GM21423 (cell line): ENCODE measurements around the gene THADA.

Experiments
- ATAC-seq: cut with Tn5 transposase; IDR thresholded peaks from one replicate; pipeline ENCODE4 v1.9.1; 2021; ENCODE audit warnings: mild to moderate bottlenecking, moderate library complexity; ENCODE audit not compliant: unreplicated experiment

THADA gene

GRCh38 chr2:43333656-43334144 is 262.1 kb downstream of the THADA start:
- ATAC-seq, result no peak

- no peak for ATAC-seq
Observed at GRCh38 chr2:43333101-43333655, 262.7 kb downstream of the THADA start.

- no peak for ATAC-seq
Observed at GRCh38 chr2:43332653-43333052, 263.2 kb downstream of the THADA start.

GRCh38 chr2:43331422-43331821 is 264.4 kb downstream of the THADA start:
- ATAC-seq, result no peak

GRCh38 chr2:43329637-43330036 is 266.2 kb downstream of the THADA start:
- ATAC-seq, result no peak

GRCh38 chr2:43328832-43329231 is 267.0 kb downstream of the THADA start:
- no peak for ATAC-seq

GRCh38 chr2:43328133-43328532 is 267.7 kb downstream of the THADA start:
- ATAC-seq, result no peak

- no peak for ATAC-seq
Observed at GRCh38 chr2:43327119-43327518, 268.7 kb downstream of the THADA start.

- no peak for ATAC-seq
Observed at GRCh38 chr2:43326101-43326825, 269.6 kb downstream of the THADA start.

- ATAC-seq, result no peak
Observed at GRCh38 chr2:43325107-43325811, 270.6 kb downstream of the THADA start.

- ATAC-seq, result no peak
Observed at GRCh38 chr2:43324259-43325106, 271.4 kb downstream of the THADA start.

GRCh38 chr2:43323857-43324256 is 272.0 kb downstream of the THADA start:
- ATAC-seq, result no peak

- no peak for ATAC-seq
Observed at GRCh38 chr2:43321446-43321845, 274.4 kb downstream of the THADA start.

- no peak for ATAC-seq
Observed at GRCh38 chr2:43319541-43319940, 276.3 kb downstream of the THADA start.

GRCh38 chr2:43318791-43319190 is 277.0 kb downstream of the THADA start:
- no peak for ATAC-seq

GRCh38 chr2:43317680-43318079 is 278.2 kb downstream of the THADA start:
- no peak for ATAC-seq

- no peak for ATAC-seq
Observed at GRCh38 chr2:43317194-43317593, 278.6 kb downstream of the THADA start.

GRCh38 chr2:43315482-43315881 is 280.4 kb downstream of the THADA start:
- ATAC-seq, result no peak

GRCh38 chr2:43314299-43314927 is 281.4 kb downstream of the THADA start:
- no peak for ATAC-seq

GRCh38 chr2:43313642-43314017 is 282.2 kb downstream of the THADA start:
- no peak for ATAC-seq
